ENCODE measurements around the gene TSC22D4. TPM values are rescaled to one million over a fixed set of nuclear protein-coding genes. Genes with fewer than 3 reads are reported as not detected.

Gene TSC22D4
- polyA plus RNA-seq, 1 donor from 2014 or later = 2.1 TPM

DNA sequence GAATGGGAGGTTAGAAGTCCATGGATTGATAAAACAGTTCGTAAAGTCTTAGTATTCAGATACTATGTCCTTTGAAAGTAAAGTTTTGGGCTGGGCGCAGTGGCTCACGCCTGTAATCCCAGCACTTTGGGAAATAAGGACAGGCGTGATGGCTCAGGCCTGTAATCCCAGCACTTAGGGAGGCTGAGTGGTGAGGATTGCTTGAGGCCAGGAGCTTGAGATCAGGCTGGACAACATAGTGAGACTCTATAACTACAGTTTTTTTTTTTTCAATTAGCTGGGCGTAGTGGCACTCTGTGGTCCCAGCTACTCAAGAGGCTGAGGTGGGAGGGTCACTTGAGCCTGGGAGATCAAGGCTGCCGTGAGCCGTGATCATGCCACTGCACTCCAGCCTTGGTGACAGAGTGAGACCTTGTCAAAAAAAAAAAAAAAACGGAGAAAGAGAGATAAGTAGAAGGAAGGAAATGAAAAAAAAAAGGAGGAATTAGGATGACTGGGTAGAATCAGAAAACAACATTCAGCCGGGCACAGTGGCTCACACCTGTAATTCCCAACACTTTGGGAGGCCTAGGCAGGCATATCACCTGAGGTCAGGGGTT is 34.3 kb upstream of the TSC22D4 start (continued):
- TF ChIP-seq EP300 (conservative IDR thresholded peaks at IDR 0.05; ENCODE audit: poor library complexity, severe bottlenecking) = no peak
- no peak for TF ChIP-seq SMC3 (conservative IDR thresholded peaks at IDR 0.05; ENCODE audit: poor library complexity)
- TF ChIP-seq EZH2 (IDR thresholded peaks at IDR 0.05; ENCODE audit: borderline replicate concordance, insufficient read depth, low read length, poor library complexity, severe bottlenecking) = no peak

- no peak overlapping the region for H3K27ac ChIP-seq (ENCODE audit: low read length)
- H3K9me3 ChIP-seq (ENCODE audit: low read length) = no peaks in the 10 kb centered on the region
- TF ChIP-seq RAD21 (conservative IDR thresholded peaks at IDR 0.05) = no peak
- TF ChIP-seq REST (IDR thresholded peaks at IDR 0.05; ENCODE audit: borderline replicate concordance) = no peak
- no peak for TF ChIP-seq TAF1 (IDR thresholded peaks at IDR 0.05; ENCODE audit: low read depth)
- no peak for TF ChIP-seq EZH2 (IDR thresholded peaks at IDR 0.05; ENCODE audit: borderline replicate concordance, insufficient read depth, low read length, poor library complexity, severe bottlenecking)
- TF ChIP-seq, protein P1, sequence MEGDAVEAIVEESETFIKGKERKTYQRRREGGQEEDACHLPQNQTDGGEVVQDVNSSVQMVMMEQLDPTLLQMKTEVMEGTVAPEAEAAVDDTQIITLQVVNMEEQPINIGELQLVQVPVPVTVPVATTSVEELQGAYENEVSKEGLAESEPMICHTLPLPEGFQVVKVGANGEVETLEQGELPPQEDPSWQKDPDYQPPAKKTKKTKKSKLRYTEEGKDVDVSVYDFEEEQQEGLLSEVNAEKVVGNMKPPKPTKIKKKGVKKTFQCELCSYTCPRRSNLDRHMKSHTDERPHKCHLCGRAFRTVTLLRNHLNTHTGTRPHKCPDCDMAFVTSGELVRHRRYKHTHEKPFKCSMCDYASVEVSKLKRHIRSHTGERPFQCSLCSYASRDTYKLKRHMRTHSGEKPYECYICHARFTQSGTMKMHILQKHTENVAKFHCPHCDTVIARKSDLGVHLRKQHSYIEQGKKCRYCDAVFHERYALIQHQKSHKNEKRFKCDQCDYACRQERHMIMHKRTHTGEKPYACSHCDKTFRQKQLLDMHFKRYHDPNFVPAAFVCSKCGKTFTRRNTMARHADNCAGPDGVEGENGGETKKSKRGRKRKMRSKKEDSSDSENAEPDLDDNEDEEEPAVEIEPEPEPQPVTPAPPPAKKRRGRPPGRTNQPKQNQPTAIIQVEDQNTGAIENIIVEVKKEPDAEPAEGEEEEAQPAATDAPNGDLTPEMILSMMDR (IDR thresholded peaks at IDR 0.05; ENCODE audit: poor library complexity, severe bottlenecking) = no peak
- no peak for TF ChIP-seq EP300 (conservative IDR thresholded peaks at IDR 0.05; ENCODE audit: poor library complexity, severe bottlenecking)
- TF ChIP-seq POLR2AphosphoS5 (IDR thresholded peaks at IDR 0.05) = no peak
- no peak for TF ChIP-seq MXI1 (conservative IDR thresholded peaks at IDR 0.05; ENCODE audit: poor library complexity, severe bottlenecking)
- no peak overlapping the region for H3K4me3 ChIP-seq (ENCODE audit: low read length)
- no peaks in the 10 kb centered on the region for H3K36me3 ChIP-seq (ENCODE audit: insufficient read depth, low read length)
- H3K27me3 ChIP-seq (ENCODE audit: insufficient read depth, low read depth, low read length) = no peaks in the 10 kb centered on the region
- no peak overlapping the region for H3K9ac ChIP-seq (ENCODE audit: low read length)
- no peaks in the 10 kb centered on the region for H3K9me2 ChIP-seq (ENCODE audit: insufficient read depth, low read length)
- no peak overlapping the region for H2AFZ ChIP-seq (ENCODE audit: low read depth, low read length)
- H3K79me2 ChIP-seq (replicated peaks; ENCODE audit: insufficient read depth, low read length) = no peaks in the 10 kb centered on the region
- H3F3A ChIP-seq (ENCODE audit: insufficient read depth, low read length, poor library complexity, severe bottlenecking) = no peaks in the 10 kb centered on the region
- no peak overlapping the region for H3K4me2 ChIP-seq (ENCODE audit: low read length)
- no peaks in the 10 kb centered on the region for H4K20me1 ChIP-seq (ENCODE audit: insufficient read depth)
Measured at GRCh38 chr7:100510437-100511239, 31.6 kb upstream of the TSC22D4 start.

DNA sequence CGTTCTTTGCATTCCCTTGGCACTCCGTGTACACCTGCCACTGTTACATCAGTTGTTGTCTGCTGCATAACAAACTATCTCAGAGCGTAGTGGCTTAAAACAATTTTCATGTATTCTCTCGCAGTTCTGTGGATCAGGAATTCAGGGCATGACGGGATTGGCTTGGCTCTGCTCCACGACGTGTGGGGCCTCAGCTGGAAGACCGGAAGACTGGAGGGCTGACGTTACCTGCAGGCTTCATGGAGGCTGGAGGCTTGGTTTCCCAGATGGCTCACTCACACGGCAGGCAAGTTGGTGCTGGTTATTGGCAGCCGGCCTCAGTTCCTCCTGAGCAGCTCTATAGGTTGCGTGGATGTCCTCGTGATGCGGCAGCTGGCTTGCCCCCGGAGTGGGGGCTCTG is 30.2 kb upstream of the TSC22D4 start:
- Histone ChIP-seq H3K4me3 (ENCODE audit: low read length) (no peak overlapping the region), H3K27me3 (ENCODE audit: insufficient read depth, low read depth, low read length) (no peaks in the 10 kb centered on the region), H3F3A (ENCODE audit: insufficient read depth, low read length, poor library complexity, severe bottlenecking) (no peaks in the 10 kb centered on the region), H2AFZ (ENCODE audit: low read depth, low read length) (no peak overlapping the region), H3K4me2 (ENCODE audit: low read length) (no peak overlapping the region), H3K9me3 (ENCODE audit: low read length) (no peaks in the 10 kb centered on the region), H3K9ac (ENCODE audit: low read length) (no peak overlapping the region), H3K27ac (ENCODE audit: low read length) (no peak overlapping the region), H3K9me2 (ENCODE audit: insufficient read depth, low read length) (no peaks in the 10 kb centered on the region), H3K79me2 (replicated peaks; ENCODE audit: insufficient read depth, low read length) (no peaks in the 10 kb centered on the region), H3K36me3 (ENCODE audit: insufficient read depth, low read length) (no peaks in the 10 kb centered on the region), H4K20me1 (ENCODE audit: insufficient read depth) (no peaks in the 10 kb centered on the region)
- no peak for TF ChIP-seq EZH2 (IDR thresholded peaks at IDR 0.05; ENCODE audit: borderline replicate concordance, insufficient read depth, low read length, poor library complexity, severe bottlenecking)
- no peak for TF ChIP-seq POLR2AphosphoS5 (IDR thresholded peaks at IDR 0.05)
- TF ChIP-seq REST (IDR thresholded peaks at IDR 0.05; ENCODE audit: borderline replicate concordance) = no peak
- TF ChIP-seq, protein P1 (IDR thresholded peaks at IDR 0.05; ENCODE audit: poor library complexity, severe bottlenecking) = no peak
- no peak for TF ChIP-seq TAF1 (IDR thresholded peaks at IDR 0.05; ENCODE audit: low read depth)
- TF ChIP-seq MXI1 (conservative IDR thresholded peaks at IDR 0.05; ENCODE audit: poor library complexity, severe bottlenecking) = no peak
- no peak for TF ChIP-seq RAD21 (conservative IDR thresholded peaks at IDR 0.05)
- TF ChIP-seq EP300 (conservative IDR thresholded peaks at IDR 0.05; ENCODE audit: poor library complexity, severe bottlenecking) = no peak
